HG02623 (cell line): ENCODE results near the gene KHNYN.
"Not testable (repeated sequence)": the region's sequence is repeated elsewhere in the genome, so short reads cannot be mapped to it uniquely, and the experiment has no call there.

Source experiments
- ATAC-seq: cut with Tn5 transposase; IDR thresholded peaks from one replicate; pipeline ENCODE4 v1.9.1; 2021; ENCODE audit warnings: moderate library complexity; ENCODE audit not compliant: unreplicated experiment

KHNYN gene

GRCh38 chr14:24429395-24430142 is at the start of gene KHNYN, which contains the start of gene CBLN3:
TSS of gene KHNYN (plus strand) at chr14:24429954. CDS start at chr14:24430731, 777 bp downstream.
TSS of gene CBLN3 (minus strand) at chr14:24429668. CDS start at chr14:24429054, 614 bp downstream.
- peak; percentile 85 for ATAC-seq

- no peak for ATAC-seq
Measured at GRCh38 chr14:24381363-24382063, 48.2 kb upstream of the KHNYN start.

GRCh38 chr14:24382064-24382371 is 47.7 kb upstream of the KHNYN start:
- no peak for ATAC-seq

- ATAC-seq: no peak
Measured at GRCh38 chr14:24384169-24384568, 45.6 kb upstream of the KHNYN start.

- ATAC-seq: no peak
Measured at GRCh38 chr14:24385524-24385923, 44.2 kb upstream of the KHNYN start.

GRCh38 chr14:24387009-24387345 is 42.8 kb upstream of the KHNYN start:
- no peak for ATAC-seq

GRCh38 chr14:24387579-24387978 is 42.2 kb upstream of the KHNYN start:
- ATAC-seq: not testable (repeated sequence)

GRCh38 chr14:24388474-24389179 is 41.1 kb upstream of the KHNYN start:
- no peak for ATAC-seq

- no peak for ATAC-seq
Measured at GRCh38 chr14:24389226-24389848, 40.4 kb upstream of the KHNYN start.

- ATAC-seq: no peak
Measured at GRCh38 chr14:24390701-24391468, 38.9 kb upstream of the KHNYN start.

- ATAC-seq: no peak
Measured at GRCh38 chr14:24392325-24393091, 37.2 kb upstream of the KHNYN start.

- ATAC-seq: no peak
Measured at GRCh38 chr14:24394275-24394674, 35.5 kb upstream of the KHNYN start.

GRCh38 chr14:24395609-24396582 is 33.9 kb upstream of the KHNYN start:
- ATAC-seq: no peak

- no peak for ATAC-seq
Measured at GRCh38 chr14:24397639-24398292, 32.0 kb upstream of the KHNYN start.

GRCh38 chr14:24398293-24398652 is 31.5 kb upstream of the KHNYN start:
- no peak for ATAC-seq

GRCh38 chr14:24398653-24399446 is 30.9 kb upstream of the KHNYN start, which contains the start of gene NYNRIN:
TSS of gene NYNRIN (plus strand) at chr14:24399003. CDS start at chr14:24399247, 244 bp downstream.
- no peak for ATAC-seq

- no peak for ATAC-seq
Measured at GRCh38 chr14:24399447-24399822, 30.3 kb upstream of the KHNYN start.
